HG03103 (cell line): ENCODE data around the gene LIPC.

Experiments used
- ATAC-seq: cut with Tn5 transposase; IDR thresholded peaks from one replicate; pipeline ENCODE4 v1.9.1; 2021; ENCODE audit warnings: low read depth; ENCODE audit not compliant: unreplicated experiment

Gene LIPC

DNA sequence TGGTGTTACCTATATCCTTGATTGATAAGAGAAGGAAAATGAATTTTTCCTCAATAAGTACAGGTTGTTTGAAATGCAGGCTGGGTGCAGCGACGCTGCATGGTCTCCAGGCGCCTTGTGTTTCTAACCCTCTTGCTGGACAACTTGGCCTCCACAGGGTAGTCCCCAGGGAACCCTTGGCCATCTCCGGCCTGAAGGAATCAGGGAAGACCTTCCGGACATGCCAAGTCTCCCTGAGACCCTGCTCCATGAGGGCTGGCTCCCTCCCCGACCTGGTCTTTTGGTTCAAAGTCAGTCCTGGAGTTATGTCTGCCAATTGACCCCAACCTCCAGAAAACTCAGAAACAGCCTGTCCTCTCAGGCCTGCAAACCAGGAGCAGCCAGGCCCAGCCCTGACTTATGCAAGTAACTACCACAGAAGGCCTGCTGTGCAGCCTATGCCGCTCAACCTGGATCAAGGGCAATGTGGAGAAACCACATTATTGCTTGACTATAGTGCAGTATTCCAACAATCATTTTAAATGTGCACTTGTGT is 98.3 kb downstream of the LIPC start:
- no peak for ATAC-seq

DNA sequence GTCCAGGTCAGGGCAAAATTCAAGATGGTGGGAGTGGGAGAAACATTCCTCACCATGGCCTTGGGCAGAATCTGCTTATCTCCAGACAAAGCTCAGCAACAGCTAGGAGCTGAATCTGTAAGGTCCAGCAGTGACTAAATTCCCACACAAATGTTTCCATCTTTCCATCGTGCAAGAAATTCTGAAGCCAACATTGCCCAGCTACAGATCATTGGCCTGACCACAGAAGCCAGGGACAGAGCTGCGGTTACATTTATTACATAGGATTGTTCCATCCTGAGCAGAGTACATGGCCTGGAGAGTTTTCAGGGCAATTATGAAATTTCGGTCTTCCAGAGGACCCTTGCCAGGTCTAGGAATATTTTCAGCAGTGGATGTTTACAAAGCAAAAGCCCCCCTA is 100.3 kb downstream of the LIPC start:
- no peak for ATAC-seq

DNA sequence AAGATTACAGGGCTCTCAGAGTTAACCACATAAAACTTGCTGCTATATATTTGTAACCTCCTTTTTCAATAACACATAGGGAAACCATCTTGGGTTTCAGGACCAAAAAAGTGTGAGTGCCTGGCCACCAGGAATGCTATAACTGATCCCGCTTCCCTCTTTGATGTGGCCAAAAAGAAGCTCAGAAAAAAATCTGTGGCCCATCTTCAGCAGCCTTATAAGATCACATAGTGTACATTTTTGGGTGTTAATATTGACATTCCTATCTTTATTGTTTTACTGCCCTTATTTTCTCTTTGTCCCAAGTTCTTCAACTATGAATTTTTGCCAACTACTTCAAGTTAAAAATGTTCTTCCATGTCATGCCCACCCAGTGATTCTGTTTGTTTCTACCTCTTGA is 102.8 kb downstream of the LIPC start:
- ATAC-seq, result no peak

DNA sequence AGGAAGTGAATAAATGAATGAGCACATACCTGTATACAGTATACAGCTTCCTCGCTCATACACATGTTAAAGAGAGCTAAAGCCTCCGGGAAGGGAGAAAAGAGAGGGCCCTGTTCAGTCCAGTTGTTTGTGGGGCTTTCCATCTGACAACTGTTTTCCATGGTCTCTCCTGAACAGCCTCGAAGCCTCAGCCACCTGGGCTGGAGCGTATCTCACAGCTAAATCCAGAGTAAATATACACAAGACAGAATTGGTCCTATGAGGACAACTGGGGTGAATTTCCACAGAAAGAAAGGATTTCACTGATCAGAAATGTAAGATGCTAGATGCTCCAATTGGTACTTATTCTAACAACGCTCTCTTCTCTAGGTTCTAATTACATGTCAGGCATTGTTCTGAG is 103.5 kb downstream of the LIPC start:
- no peak for ATAC-seq

DNA sequence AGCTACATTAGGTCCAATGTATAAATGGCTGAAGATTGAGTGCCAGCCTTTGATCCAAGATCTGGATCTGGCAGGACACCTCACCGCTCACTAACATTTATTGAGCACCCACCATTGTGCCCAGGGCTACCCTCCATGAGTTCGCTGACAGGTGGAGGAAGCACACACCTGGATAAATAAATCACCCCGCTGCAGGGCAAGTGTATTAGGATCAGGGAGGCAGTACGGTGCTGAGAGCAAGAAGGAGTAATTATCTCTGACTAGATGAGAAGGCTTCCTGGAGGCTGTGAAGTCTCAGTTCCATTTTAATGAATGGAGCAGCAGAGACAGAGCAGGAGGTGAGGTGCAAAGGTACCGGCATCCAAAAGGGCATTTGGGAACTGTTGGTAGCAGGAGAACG is 104.1 kb downstream of the LIPC start:
- no peak for ATAC-seq

DNA sequence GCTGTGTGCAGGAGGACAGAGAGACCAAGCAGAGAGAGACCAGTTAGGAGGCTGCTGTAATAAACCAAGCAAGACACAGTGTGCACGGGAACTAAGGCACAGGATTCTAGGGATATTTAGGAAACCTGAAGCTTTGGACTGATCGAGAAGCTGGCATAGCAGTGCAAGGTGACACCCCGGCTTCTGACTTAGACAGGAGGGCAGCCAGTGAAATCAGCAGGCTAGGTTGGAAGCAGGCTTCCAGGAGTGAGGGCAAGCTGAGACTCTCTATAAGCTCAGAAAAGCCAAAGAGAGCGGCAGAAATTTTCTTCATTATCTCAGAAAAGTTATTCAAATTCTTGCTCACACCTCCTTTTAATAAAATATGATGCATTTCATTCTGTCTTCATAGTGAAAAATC is 104.6 kb downstream of the LIPC start:
- ATAC-seq, result no peak

DNA sequence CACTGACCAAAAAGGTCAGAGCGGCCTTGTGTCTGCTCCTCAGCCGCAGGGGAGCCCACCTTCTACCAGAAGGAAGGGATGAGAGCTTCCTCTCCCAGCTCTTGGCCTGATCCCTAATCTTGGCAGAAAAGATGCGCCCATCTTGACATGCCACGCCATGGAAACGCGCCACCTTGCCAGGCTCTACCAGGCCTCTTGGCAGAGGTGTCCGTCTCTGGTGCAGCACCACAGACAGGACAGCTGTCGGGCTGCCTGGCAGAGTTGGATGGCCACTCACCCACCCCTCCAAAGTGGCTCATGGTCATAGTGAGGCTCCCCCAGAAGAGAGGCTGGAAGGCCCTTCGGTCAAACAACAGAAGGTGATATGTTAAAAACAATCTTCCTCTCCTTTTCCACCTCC is 105.2 kb downstream of the LIPC start:
- ATAC-seq, result no peak

DNA sequence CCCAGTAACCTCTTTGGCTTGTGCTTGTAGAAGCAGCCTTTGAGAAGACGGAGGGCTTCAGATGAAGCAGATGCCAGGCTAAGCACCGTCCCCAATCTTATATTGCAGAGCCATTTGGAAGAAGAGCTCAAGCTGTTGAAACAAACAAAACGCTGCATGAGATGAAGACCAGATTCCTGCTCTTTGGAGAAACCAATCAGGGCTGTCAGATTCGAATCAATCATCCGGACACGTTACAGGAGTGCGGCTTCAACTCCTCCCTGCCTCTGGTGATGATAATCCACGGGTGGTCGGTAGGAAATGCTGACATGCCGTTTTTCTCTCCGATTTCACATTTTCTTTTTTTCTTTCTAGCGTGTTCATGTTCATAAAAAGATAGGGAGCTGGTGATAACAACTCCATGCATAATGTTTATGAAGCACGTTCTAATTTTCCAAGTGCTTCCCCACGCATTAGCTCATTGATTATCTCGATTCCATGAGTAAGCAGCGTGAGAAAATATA is 106.5 kb downstream of the LIPC start:
- ATAC-seq, result no peak

DNA sequence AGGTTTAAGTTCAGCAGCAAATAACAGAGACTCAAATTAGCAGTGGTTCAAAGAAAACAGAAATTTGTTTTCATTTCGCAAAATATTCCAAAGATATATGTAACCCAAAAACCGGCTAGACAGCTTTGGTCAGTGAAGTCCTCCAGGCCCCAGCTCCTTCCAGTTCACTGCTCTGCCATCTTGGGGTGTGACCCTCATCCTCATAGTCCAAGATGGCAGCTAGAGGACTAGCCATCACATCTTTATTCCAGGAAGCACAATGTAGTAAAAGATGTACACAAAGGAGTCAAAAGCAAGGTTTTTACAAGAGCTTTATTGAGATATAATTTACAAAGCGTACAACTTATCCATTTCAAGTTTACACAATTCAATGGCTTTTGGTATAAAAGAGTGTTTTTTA is 107.1 kb downstream of the LIPC start:
- ATAC-seq, result no peak

DNA sequence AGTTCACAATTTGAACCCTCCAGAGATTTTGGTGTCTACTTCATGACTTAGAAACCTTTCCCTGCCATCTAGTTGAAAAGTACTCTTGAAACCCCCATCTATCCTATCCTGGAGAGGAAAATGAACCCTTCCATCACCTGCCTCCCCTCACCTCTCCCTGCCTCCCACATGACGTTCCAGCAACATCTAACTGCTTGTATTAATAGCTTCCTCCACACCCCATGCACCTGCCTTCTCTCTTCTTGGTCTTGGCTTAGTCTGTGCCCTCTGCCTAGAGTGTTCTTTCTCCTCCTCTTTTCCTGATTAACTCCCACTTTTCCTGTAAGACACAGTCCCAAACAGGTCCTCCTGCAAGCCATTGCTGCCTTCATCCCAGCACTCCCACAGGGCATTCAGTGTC is 107.8 kb downstream of the LIPC start:
- no peak for ATAC-seq

DNA sequence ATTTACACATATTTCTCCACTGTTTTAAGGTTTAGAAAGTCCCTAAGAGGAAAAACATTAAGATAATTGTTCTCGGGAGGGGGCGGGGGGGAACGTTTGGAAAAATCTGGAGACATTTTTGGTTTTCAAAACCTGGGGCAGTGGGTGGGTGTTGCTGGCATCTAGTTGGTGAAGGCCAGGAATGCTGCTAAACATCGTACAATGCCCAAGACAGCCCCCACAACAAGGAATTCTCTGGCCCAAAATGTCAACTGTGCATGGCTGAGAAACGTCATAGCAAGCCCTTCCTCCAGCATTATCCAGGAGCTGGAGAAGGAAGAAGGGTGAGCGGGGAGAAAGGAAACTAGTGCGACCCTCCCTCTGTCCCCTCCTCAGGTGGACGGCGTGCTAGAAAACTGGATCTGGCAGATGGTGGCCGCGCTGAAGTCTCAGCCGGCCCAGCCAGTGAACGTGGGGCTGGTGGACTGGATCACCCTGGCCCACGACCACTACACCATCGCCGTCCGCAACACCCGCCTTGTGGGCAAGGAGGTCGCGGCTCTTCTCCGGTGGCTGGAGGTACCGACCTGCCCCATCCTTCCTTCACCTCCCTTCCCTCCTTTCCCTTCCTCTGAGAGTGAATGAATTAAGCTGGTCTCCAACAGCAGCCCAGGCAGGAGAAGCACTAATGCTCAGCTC is 109.8 kb downstream of the LIPC start:
- no peak for ATAC-seq

DNA sequence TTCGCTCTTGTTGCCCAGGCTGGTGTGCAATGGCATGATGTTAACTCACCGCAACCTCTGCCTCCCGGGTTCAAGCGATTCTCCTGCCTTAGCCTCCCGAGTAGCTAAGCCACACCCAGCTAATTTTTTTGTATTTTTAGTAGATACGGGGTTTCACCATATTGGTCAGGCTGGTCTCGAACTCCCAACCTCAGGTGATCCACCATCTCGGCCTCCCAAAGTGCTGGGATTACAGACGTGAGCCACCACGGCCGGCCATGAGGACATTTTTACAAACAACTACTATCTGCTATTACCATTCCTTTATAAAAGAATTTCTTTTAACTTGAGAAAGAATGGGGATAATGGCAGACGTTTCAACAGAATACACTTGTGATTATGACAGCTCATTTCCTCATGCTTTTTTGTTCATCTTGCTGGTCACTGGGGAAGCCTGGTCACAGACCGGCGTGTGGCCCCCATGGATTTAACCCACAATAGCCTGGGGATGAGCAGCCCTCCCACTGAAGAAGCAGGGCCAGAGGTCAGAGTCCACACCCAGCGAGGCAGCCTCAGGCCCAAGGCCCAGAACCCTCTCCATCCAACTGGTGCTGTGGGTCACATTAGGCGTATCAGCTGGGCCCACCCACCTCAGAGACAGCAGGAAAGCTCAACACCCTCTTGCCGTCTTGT is 112.0 kb downstream of the LIPC start:
- ATAC-seq, result no peak

DNA sequence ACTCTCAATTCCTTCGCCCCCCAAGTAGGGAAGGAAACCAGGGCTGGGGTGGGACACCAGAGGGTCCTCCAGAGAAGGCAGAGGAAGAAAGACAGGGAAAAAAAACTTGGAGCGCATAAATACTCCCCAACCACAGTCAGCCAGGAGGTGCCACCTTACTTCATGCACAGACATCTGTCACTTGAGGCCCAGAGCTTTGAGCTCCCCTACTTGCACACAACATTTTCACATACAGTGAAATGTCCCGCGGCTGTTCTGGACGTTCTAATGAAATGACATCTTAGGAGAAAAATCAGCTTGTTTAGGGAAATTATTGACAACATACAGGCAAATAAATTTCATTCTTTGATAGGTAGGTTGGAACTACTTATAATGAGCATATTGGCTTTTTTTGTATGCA is 113.0 kb downstream of the LIPC start:
- ATAC-seq, result no peak

DNA sequence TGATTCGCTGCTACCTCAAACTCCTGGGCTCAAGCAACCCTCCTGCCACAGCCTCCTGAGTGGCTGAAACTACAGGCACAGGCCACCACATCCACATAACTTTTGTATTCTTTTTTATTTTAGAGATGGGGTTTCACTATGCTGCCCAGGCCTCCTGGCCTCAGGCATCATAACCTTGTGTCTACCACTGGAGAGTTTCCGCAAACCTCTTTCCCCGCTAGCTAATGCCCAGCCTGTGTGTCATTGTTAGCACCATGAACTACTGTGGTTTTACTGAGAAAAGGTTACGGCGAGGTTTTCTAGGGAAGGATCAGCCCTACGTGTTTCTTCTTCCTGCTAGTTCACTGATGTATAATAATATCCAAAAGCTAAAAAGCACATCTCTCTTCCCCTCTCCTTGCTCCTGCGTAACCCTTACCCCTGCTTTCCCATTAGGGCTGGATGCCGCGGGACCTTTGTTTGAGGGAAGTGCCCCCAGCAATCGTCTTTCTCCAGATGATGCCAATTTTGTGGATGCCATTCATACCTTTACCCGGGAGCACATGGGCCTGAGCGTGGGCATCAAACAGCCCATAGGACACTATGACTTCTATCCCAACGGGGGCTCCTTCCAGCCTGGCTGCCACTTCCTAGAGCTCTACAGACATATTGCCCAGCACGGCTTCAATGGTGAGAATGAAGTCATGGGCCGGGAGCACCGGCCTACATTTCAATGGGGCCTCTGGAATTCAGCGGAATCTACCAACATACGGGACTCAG is 113.7 kb downstream of the LIPC start:
- no peak for ATAC-seq

DNA sequence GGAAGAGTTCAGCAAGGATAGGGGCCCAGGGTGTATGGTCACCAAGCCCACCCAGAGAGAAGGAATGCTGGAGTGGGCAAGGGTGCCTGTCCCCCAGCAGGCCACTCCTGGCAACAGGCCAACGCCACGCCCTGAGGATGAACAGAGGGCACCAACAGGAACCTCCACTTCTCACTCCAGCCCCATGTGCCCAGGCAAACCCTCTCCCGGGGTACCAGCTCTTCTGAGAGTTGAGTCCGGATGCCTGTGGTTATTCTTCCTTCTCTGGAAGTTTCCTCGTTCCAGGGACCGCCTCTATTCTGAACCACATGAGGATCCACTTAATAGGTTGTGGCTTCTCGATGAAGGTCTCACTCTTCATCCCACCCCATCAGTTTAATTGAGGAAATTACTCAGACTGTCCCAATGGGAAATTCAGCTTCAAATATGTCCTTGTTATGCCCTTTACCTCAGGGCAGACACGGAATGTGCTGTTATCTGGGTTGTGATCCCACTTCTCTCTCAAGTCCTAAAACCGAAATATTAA is 114.3 kb downstream of the LIPC start:
- no peak for ATAC-seq

DNA sequence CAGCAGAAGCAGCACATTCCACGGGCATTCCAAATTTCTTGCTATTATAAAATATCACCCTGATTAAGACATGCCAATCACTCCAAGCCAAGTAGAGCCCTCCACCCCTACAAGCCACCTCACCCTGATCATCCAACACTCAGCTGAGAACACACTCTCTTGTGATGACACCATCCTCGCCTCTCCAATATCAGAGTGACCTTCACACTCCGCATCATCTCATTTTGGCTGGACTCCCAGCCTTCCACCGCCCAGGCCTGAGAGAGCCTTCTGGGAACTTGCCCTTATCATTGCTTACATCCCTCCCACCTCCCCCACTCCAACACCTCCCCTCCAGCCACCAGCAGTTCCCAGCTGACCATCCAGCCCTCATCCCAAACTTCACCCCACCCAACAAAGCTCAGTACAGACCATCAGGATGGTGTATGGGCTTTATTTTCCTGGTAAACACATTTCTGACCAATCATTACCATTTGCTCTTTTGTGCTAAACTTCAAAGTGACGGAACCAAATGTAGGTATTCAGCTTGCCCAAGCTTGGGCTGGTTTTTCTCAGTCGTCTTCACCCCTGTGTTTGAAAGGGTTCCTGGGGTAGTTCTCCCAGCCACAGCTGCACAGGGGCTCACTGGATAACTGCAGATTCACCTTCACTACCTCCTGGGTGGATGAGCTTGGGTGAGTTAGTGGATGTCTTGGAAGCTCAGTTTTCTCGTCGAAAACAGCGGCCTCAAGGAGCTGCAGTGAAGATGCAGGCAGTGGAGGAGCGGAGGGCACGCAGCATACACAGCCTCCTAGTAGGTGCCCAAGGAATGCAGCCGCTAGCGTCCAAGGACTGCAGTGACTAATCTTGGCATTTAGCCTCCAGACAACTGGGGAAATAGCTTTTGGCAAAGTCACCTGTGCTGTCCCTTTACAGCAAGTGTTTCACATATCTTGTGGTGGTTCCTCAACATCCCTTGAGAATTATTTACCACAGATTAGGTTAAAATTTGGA is 115.1 kb downstream of the LIPC start:
- no peak for ATAC-seq

DNA sequence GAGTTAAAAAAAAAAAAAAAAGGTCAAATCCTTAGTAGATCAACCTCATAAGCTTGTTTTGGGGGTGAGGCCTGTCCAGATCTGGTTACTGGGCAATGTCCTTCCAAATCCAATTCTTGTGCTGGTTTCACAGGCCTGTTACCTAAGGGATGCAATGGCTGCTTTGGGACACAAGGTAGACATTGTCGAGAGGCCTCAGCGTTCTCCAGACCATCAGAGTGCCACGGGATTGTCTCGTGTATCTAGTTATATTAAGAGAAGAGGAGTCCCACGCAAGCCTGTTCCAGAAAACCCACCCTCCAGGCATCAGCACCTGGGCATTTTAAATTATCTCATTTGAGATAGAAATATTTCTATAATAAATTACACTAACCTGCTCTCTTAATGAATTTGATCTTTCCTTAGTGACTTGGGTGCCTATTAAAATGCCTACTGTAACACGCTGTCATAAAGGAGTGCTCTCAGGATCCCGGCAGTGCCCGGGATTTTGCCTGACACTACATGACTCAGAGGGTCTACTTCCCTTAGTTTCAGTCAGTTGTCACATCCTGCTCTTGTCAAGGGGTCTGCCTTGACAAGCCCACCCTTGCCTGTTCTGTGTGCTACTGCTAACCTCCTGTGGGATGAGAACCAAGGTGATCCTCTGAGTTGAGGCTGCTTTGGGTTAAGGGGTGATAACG is 116.0 kb downstream of the LIPC start:
- ATAC-seq, result no peak

DNA sequence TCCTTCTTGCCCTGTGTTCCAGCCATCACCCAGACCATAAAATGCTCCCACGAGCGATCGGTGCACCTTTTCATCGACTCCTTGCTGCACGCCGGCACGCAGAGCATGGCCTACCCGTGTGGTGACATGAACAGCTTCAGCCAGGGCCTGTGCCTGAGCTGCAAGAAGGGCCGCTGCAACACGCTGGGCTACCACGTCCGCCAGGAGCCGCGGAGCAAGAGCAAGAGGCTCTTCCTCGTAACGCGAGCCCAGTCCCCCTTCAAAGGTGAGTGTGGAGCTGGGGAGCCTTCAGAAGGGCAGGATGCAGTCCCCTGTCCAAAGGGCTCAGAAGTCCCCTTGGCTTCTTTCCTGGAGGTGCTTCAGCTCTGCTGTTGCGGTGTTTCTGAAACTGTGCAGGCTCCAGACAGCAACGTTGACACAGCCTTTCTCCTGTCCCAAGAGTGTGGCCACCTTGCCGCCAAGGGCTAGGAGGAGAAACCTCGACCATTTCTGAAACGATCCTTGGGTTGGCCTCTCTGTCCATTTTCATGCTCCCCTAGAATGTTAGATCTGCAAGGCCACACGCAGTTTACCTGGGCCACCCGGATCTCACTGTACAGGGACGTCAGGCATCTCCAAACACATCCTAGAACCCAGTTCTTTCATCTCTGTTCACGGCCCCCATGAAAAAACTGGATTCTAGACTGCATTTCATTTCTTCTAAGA is 116.7 kb downstream of the LIPC start:
- no peak for ATAC-seq
